ENCODE data around the gene PHACTR1.

GRCh38 chr6:13299918-13300317 is 583.4 kb downstream of the PHACTR1 start:
- TF ChIP-seq CTCF (conservative IDR thresholded peaks at IDR 0.05 in 1 of 2, IDR thresholded peaks at IDR 0.05 in 1 of 2; ENCODE audit: low read depth in 1 of 2, low read length in 2 of 2) = no peak
- TF ChIP-seq EZH2 (IDR thresholded peaks at IDR 0.05; ENCODE audit: low read length, missing control alignments) = no peak

Measured in fibroblast of lung (primary cell).